ENCODE measurements around the gene PKD1L1.

DNA sequence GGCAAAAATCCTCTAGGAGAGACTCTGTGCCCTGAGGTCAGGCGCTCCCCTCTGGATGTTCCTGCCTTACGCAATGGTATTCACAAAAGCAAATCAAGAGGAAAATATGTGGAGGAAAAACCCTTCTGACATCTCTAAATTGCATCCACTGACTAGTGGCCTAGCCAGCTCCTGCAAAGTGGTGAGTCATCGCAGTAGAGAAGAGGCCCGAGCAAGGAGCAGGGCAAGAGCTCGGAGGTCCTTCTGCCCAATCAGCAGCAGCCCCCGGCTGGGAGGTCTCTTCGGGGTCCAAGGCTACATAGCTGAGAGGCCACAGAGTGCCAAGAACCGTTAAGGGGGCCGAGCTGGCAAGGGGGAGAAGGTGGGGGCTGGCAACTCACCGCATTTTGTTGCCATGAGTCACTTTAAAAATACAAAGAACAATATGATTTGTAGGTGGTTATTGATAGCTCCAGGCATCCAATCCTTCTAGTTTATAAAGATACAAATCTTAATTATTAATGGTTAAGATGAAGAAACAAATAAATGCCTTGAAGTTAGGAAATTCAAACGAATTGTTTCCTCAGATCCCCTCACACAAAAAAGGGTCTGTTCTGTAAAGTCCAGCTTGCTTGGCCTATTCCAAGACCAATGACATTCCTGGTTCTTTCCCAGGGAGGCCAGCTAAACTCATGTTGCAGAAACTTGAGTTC is 161.6 kb downstream of the PKD1L1 start:
- TF ChIP-seq ZFP3 (CRISPR knock-in tag; IDR thresholded peaks at IDR 0.05) (peak; percentile 11; the same call in 1 of the 2 replicates), GLIS3 (CRISPR knock-in tag; IDR thresholded peaks at IDR 0.05) (no peak), PPARA (CRISPR knock-in tag; IDR thresholded peaks at IDR 0.05; ENCODE audit: borderline replicate concordance) (no peak), ZNF70 (CRISPR knock-in tag; IDR thresholded peaks at IDR 0.05) (no peak), RARB (CRISPR knock-in tag; IDR thresholded peaks at IDR 0.05) (no peak; the same call in 1 of the 2 replicates), ARNTL (CRISPR knock-in tag; IDR thresholded peaks at IDR 0.05; ENCODE audit: borderline replicate concordance, low read depth) (no peak), OSR1 (CRISPR knock-in tag; IDR thresholded peaks at IDR 0.05) (no peak; the same call in 1 of the 2 replicates)
- TF ChIP-seq, protein P1, sequence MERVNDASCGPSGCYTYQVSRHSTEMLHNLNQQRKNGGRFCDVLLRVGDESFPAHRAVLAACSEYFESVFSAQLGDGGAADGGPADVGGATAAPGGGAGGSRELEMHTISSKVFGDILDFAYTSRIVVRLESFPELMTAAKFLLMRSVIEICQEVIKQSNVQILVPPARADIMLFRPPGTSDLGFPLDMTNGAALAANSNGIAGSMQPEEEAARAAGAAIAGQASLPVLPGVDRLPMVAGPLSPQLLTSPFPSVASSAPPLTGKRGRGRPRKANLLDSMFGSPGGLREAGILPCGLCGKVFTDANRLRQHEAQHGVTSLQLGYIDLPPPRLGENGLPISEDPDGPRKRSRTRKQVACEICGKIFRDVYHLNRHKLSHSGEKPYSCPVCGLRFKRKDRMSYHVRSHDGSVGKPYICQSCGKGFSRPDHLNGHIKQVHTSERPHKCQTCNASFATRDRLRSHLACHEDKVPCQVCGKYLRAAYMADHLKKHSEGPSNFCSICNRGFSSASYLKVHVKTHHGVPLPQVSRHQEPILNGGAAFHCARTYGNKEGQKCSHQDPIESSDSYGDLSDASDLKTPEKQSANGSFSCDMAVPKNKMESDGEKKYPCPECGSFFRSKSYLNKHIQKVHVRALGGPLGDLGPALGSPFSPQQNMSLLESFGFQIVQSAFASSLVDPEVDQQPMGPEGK (CRISPR knock-in tag; IDR thresholded peaks at IDR 0.05; ENCODE audit: borderline replicate concordance): peak; percentile 98
